ENCODE measurements around the gene SATB2.

Gene SATB2

DNA sequence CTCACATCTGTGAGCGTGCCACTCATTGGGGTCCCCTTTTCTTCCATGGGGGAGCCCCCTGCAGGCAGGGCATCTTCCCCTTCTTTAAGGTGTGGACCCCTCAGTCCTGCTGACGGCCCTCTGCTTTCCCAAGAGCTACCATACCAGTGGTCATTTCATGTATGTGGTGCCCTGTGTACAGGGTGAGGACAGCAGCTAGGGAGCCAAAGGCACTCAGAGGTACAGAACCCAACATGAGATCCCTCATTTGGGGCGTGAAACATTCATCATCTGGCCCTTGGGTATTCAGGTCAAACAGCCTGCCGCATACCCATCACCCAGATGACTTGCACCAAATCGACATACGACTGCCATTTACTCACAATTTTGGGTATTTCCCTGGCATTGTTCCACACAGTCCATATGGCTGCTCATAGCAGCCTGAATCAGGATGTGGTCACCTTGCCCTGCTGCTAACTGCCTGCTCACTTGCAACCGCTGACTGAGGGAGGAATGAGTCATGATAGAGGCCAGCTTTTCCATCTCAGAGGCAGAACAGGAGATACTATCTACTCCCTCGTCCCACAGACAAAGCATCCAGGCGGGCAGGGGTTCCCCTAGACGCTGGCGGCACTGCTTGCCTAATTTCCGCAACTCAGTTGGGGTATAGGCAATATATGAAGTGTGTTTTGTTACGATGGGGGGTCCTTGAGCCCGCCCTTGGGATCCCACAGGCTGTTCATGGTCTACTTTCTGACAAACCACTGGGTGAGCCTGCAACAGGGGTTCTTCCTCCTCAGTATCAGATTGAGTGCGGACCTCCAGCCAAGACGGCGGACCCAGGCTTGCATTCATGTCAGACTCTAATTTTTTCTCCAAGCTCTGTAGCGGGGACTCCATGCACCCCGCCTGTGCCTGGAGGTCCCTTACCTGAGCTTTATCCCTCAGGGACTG lies 228.6 kb downstream of the SATB2 start:
- no peak for DNase-seq

DNA sequence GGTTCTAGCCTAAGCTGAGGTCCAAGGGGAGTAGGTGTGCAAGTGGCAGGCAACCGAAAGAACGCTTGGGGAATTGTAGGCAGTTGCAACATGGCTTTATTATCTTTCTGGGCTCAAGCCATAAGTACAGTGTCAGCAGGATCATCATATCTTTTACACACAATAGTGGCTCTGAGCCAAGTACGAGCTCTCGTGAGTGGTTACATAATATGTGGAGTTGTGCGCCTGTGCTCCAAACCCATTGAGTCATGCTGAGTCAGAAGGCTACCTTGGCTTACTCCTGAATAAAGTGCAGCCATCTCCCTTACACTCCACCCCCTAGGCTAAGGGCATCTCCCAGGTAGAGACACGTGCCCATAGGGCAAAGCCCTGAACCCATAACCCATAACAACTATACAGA lies 233.9 kb downstream of the SATB2 start:
- no peak for DNase-seq

DNA sequence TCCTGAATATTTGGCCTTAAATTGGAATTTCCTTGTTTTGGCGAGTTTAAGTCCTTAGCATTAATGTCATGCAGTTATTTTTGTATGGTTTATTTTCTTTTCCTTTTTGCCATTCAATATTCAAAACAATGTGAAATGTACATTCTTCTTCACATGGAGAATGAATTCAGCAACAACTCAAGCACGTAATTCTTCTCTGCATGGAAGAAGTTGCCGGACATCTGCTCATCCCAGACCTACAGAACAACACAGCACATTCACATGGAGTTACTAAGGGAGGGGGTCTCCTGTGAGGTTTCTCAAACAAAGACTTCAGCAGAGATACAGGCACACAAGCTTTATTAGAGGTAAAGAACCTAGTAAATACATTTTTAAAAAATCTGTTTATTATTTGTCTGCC lies 236.8 kb downstream of the SATB2 start:
- no peak for DNase-seq

DNA sequence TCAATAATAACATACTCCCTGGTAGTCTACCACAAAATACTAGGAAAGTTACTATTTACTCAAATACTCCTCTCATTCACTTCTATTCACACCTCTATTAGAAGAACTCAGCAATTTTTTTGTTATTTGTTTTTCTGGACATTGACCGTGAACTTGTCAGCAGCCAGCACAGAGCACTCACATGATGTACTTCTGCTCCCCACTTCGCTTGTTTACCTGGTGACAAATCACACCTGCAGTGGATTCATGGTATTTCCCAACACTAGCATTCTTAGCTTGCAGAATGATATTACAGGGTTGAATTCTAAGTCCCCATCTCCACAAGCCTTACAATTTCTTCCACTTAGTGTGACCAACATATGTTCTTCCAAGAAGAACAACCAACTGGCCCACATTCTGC lies 238.2 kb downstream of the SATB2 start:
- no peak for DNase-seq
